Measurements from ENCODE around the gene COX7A2L.
"Not testable (repeated sequence)": the region's sequence is repeated elsewhere in the genome, so short reads cannot be mapped to it uniquely, and the experiment has no call there.

DNA sequence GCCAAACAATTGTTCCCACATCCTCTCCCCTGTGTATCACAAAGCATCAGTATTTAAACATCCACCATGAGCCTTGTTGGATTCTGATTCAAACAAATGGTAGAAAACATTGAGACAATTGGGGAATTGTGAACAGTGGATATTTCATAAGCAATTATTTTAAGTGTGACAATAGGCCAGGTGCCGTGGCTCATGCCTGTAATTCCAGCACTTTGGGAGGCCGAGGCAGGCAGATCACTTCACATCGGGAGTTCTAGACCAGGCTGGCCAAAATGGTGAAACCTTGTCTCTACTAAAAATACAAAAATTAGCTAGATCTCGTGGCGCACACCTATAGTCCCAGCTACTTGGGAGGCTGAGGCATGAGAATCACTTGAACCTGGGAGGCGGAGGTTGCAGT is 26.2 kb downstream of the COX7A2L start:
- not testable (repeated sequence) for TF ChIP-seq POLR2AphosphoS5, TAF1 (IDR thresholded peaks at IDR 0.05; ENCODE audit: low read depth, low read length)

All from GM12891 (cell line).